HepG2 (cell line): ENCODE results near the gene HPDL. TPM values are rescaled to one million over a fixed set of nuclear protein-coding genes. Genes with fewer than 3 reads are reported as not detected.

Experiments
- HDAC1 ChIP-seq: sonication (generic); formaldehyde crosslinking; IDR thresholded peaks from 2 replicates; pipeline ENCODE4 v1.5.1; 2020; ENCODE audit warnings: mild to moderate bottlenecking, missing genetic modification reagents
- HES4 ChIP-seq: sonication (generic); formaldehyde crosslinking; IDR thresholded peaks from 2 replicates; pipeline ENCODE4 v1.9.0; 2021; ENCODE audit warnings: mild to moderate bottlenecking, missing genetic modification reagents, borderline replicate concordance
- KDM5A ChIP-seq: fragments of 200-600 bp; sonication (generic); IDR thresholded peaks from 2 replicates; pipeline ENCODE4 v1.7.0; 2018; ENCODE audit warnings: antibody characterized with exemption, mild to moderate bottlenecking, low read length, borderline replicate concordance
- KDM5B ChIP-seq: sonication (generic); formaldehyde crosslinking; IDR thresholded peaks from 2 replicates; pipeline ENCODE4 v1.4.0; 2020; ENCODE audit warnings: missing genetic modification reagents, mild to moderate bottlenecking, borderline replicate concordance
- MIER3 ChIP-seq: IDR thresholded peaks from 2 replicates; pipeline ENCODE4 v1.6.1; 2016; ENCODE audit warnings: missing compliant biosample characterization, borderline replicate concordance
- NRL ChIP-seq: sonication (generic); formaldehyde crosslinking; IDR thresholded peaks from 2 replicates; pipeline ENCODE4 v1.5.0; 2020; ENCODE audit warnings: missing genetic modification reagents, mild to moderate bottlenecking, moderate library complexity, borderline replicate concordance
- REPIN1 ChIP-seq: sonication (generic); formaldehyde crosslinking; IDR thresholded peaks from 2 replicates; pipeline ENCODE4 v1.8.0; 2022; ENCODE audit warnings: missing genetic modification reagents, low read depth, mild to moderate bottlenecking, borderline replicate concordance
- RFX5 ChIP-seq: IDR thresholded peaks from 2 replicates; pipeline ENCODE4 v1.6.1; 2011; ENCODE audit warnings: low read depth, low read length, improper control_type of control experiment
- RNF219 ChIP-seq: sonication (generic); formaldehyde crosslinking; IDR thresholded peaks from 2 replicates; pipeline ENCODE4 v1.5.0; 2020; ENCODE audit warnings: mild to moderate bottlenecking, missing genetic modification reagents
- SIX1 ChIP-seq: sonication (generic); formaldehyde crosslinking; IDR thresholded peaks from 2 replicates; pipeline ENCODE4 v1.4.0; 2020; ENCODE audit warnings: missing genetic modification reagents, borderline replicate concordance
- SNRNP70 ChIP-seq: fragments of 200-400 bp; formaldehyde crosslinking; IDR thresholded peaks from 2 replicates; pipeline ENCODE4 v1.6.1; 2017; ENCODE audit warnings: mild to moderate bottlenecking, low read depth, low read length, moderate library complexity
- SP2 ChIP-seq: sonication (generic); formaldehyde crosslinking; IDR thresholded peaks from 2 replicates; pipeline ENCODE4 v1.5.1; 2020; ENCODE audit warnings: mild to moderate bottlenecking, missing genetic modification reagents
- TFAP4 ChIP-seq: sonication (generic); IDR thresholded peaks from 2 replicates; pipeline ENCODE4 v1.6.1; 2016; ENCODE audit warnings: low read depth, borderline replicate concordance
- TRIM22 ChIP-seq: fragments of 450-650 bp; IDR thresholded peaks from 2 replicates; pipeline ENCODE4 v1.6.1; 2017
- WIZ ChIP-seq: sonication (generic); formaldehyde crosslinking; IDR thresholded peaks from 2 replicates; pipeline ENCODE4 v1.5.1; 2020; ENCODE audit warnings: mild to moderate bottlenecking, missing genetic modification reagents
- ZMYM2 ChIP-seq: sonication (generic); formaldehyde crosslinking; IDR thresholded peaks from 2 replicates; pipeline ENCODE4 v1.8.0; 2022; ENCODE audit warnings: mild to moderate bottlenecking, missing genetic modification reagents
- ZMYM3 ChIP-seq: sonication (generic); formaldehyde crosslinking; IDR thresholded peaks from 2 replicates; pipeline ENCODE4 v1.5.1; 2020; ENCODE audit warnings: mild to moderate bottlenecking, missing genetic modification reagents
- ZNF318 ChIP-seq: sonication (generic); formaldehyde crosslinking; IDR thresholded peaks from 2 replicates; pipeline ENCODE4 v1.4.0; 2020; ENCODE audit warnings: mild to moderate bottlenecking, missing genetic modification reagents
- polyA plus RNA-seq, 8 experiments: library from polyadenylated mRNA; depleted of rRNA in 3 of 8; stranded (reverse) in 7 of 8; unstranded in 1 of 8; fragments of >200 nt; fragmentation: Illumina TruSeq in 4 of 8; extraction: Trizol in 4 of 8; gene quantifications; 2 replicates each; pipeline versions ENCODE4 v1.2.1 to v1.2.3, GENCODE V29; 2011 to 2016; ENCODE audit warnings: low read depth in 4 of 8, missing spikeins in 1 of 8, mixed read lengths in 1 of 8; ENCODE audit not compliant: insufficient read depth in 1 of 8
- total RNA-seq, 5 experiments: library from RNA; depleted of rRNA; stranded (reverse); fragments of >200 nt; fragmentation: Illumina TruSeq; extraction: Trizol; gene quantifications; 2 replicates each; pipeline ENCODE4 v1.2.3, GENCODE V29; 2016; ENCODE audit warnings: low read depth in 1 of 5

Gene HPDL
- total and polyA plus RNA-seq, 2 of the 13 experiments (the other 11 are each of a cell fraction or from before 2014, with no cell fraction given) = not detected

- TF ChIP-seq SP2 (CRISPR knock-in tag) = no peak
- no peak for TF ChIP-seq RFX5
- no peak for TF ChIP-seq WIZ (CRISPR knock-in tag)
- TF ChIP-seq KDM5B (CRISPR knock-in tag) = no peak
- no peak for TF ChIP-seq ZNF318 (CRISPR knock-in tag)
- TF ChIP-seq HDAC1 (CRISPR knock-in tag) = peak; percentile 70
- no peak for TF ChIP-seq MIER3
- peak; percentile 96 for TF ChIP-seq ZMYM2 (CRISPR knock-in tag)
- TF ChIP-seq SIX1 (CRISPR knock-in tag) = no peak
- TF ChIP-seq REPIN1 (CRISPR knock-in tag) = no peak; the same call in 1 of the 2 replicates
- no peak for TF ChIP-seq KDM5A
- no peak for TF ChIP-seq TRIM22
- no peak for TF ChIP-seq SNRNP70
- TF ChIP-seq NRL (CRISPR knock-in tag) = no peak
- no peak for TF ChIP-seq RNF219 (CRISPR knock-in tag)
- TF ChIP-seq HES4 (CRISPR knock-in tag) = no peak
- peak; percentile 75 for TF ChIP-seq ZMYM3 (CRISPR knock-in tag)
- TF ChIP-seq TFAP4 = no peak
These were observed 9.2 kb downstream of the HPDL start (continued) for GRCh38 chr1:45335855-45336324.
